Stimulated activated CD4-positive, alpha-beta T cell treated with anti-CD3 and anti-CD28 coated beads, Interleukin-1b, Interleukin-23, amount 100 ng/mL, for 48 hours (primary cell): Measurements from ENCODE around the gene MGAT3.
"Not testable (repeated sequence)": the region's sequence is repeated elsewhere in the genome, so short reads cannot be mapped to it uniquely, and the experiment has no call there.

ENCODE experiments used
- DNase-seq: peaks from one replicate; pipeline ENCODE4 v3.0.0-alpha.2; 2020

The MGAT3 gene

DNA sequence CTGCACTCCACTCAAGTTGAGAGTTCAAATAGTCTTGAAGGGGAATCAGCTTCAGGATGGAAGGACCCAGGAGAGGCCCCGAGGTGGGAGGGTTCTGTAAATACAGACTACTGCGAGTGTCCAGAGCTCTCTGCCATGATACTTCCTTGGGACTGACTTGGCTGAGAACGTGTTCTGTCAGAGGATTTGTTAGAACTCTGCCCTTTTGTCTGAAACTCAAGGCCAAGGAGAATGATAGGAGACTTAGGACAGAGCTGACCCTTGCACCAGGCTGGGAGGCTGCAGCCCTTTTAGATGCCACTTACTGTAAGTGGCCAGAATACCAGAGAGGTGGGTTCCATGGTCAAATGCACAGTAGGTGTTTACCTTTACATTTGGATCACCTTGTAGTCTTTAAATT is 60.7 kb downstream of the MGAT3 start:
- no peak for DNase-seq

DNA sequence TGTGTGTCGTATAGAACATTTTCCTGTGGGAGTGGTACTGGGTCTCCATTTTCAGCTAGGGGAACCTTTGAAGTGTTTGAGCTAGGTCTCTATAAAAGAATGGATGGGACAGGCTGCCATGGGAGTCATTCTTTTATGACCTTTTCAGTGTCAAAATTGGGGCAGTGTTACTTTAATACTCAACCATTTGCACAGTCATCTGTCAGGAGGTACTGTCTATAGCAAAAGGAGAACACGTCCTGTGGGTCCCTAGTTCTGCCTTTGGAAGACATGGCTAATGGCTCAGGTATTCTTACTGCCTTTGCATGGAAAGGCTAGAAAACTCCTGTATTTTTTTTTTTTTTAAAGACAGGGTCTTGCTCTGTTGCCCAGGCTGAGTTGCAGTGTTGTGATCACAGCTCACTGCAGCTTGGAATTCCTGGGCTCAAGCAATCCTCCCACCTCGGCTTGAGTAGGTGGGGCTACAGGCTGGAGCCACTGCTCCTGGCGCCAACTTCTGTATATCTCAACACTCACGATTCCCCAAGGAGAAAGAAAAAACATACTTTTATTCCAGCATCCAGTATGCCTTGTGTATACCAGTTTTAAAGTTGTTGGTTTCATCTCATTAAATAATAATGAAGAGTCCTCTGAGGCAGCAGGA is 61.5 kb downstream of the MGAT3 start:
- no peak for DNase-seq

DNA sequence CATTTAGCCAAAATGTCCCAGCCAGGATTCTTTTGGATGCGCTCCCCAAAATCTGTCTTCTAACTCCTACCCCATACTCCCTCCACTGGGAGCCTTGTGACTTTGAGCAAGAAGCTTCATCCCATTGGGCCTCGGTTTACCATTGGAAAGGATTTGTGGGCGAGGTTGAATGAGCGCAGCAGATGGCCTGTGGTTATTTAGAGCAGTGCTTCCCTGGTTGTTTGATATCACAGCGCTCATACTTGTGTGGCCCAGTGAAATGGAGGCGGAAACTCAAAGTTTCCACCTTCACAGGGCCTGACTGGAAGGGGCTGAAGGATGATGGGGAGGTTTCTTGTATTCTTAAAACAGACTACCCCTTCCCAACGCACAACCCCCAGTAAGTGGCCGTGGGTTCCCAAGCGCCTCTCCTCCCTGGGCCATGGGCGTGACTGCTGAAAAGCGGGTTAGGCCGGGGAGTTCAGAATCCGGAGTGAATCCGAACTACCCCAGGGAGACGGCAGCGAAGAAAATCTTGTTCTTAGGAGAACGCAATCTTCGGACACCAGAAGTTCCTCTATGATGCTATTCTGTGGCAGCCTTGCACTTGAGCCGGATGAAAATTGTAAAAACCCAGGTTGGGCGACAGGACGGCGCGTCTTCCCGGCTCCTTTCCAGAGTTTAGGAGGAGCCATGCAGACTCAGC is 62.3 kb downstream of the MGAT3 start:
- DNase-seq = peak; percentile 39

GRCh38 chr22:39519681-39520225 is 62.9 kb downstream of the MGAT3 start:
- DNase-seq = peak; percentile 97

DNA sequence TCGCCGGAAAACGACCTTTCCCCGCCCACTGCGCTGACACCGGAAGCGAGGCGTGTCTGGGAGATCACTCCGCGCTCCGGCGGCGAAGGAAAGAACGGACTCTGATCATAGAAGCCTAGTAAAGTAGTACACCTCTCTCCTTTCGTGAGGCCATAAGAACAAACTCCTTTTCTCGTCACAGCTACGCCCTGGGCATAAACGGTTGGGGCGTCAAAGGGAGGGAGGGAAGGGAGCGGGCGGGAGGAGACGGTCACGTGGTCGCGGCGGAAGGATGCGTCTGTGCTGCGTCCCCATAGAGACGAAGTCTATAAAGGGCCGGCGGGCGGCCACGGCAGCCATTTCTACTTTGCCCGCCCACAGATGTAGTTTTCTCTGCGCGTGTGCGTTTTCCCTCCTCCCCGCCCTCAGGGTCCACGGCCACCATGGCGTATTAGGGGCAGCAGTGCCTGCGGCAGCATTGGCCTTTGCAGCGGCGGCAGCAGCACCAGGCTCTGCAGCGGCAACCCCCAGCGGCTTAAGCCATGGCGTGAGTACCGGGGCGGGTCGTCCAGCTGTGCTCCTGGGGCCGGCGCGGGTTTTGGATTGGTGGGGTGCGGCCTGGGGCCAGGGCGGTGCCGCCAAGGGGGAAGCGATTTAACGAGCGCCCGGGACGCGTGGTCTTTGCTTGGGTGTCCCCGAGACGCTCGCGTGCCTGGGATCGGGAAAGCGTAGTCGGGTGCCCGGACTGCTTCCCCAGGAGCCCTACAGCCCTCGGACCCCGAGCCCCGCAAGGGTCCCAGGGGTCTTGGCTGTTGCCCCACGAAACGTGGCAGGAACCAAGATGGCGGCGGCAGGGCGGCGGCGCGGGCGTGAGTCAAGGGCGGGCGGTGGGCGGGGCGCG is 63.7 kb downstream of the MGAT3 start, which contains the start of gene ATF4:
Gene ATF4, plus strand, starts transcription at position 337 of the 880 bp plus-strand sequence. CDS start 884 bp downstream, outside the sequence.
- DNase-seq = peak; percentile 86

DNA sequence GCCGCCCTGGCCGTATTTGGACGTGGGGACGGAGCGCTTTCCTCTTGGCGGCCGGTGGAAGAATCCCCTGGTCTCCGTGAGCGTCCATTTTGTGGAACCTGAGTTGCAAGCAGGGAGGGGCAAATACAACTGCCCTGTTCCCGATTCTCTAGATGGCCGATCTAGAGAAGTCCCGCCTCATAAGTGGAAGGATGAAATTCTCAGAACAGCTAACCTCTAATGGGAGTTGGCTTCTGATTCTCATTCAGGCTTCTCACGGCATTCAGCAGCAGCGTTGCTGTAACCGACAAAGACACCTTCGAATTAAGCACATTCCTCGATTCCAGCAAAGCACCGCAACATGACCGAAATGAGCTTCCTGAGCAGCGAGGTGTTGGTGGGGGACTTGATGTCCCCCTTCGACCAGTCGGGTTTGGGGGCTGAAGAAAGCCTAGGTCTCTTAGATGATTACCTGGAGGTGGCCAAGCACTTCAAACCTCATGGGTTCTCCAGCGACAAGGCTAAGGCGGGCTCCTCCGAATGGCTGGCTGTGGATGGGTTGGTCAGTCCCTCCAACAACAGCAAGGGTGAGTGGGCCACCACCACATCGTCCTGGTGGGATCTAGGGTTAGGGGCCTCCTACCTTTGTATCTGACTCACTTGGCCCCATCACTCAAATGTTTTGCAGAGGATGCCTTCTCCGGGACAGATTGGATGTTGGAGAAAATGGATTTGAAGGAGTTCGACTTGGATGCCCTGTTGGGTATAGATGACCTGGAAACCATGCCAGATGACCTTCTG is 64.5 kb downstream of the MGAT3 start:
- DNase-seq = not testable (repeated sequence)

GRCh38 chr22:39522091-39522490 is 65.3 kb downstream of the MGAT3 start:
- not testable (repeated sequence) for DNase-seq

GRCh38 chr22:39522567-39523300 is 65.9 kb downstream of the MGAT3 start:
- DNase-seq = peak; percentile 52

DNA sequence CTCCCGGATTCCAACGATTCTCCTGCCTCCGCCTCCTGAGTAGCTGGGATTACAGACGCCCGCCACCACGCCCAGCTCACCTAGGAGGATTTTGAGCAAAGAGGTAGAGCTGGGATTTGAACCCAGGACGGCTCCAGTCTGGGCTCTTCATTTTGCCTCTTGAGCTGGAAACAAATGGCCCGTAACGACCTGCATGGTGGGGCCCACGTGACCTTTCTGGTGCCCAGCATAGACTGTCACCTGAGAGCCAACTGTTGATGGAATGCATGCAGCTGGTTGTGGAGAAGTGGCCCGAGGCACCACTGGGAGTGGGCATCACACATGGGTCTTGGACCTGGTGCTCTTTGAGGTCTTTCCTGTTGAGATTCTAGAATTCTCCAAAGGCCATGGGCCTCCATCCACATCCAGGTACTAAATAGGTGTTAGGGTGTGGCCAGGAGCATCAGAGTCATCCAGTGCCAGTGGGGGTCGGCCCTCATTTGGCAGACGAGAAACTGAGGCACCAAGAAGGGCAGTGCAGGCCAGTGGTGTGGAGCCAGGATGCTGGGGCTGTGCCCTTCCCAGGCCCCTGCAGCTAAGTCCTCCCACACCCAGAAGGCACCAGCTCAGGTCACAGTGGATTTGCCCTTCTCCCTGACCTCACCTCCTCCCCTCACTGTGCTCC is 67.4 kb downstream of the MGAT3 start:
- DNase-seq = no peak

GRCh38 chr22:39524753-39525657 is 68.2 kb downstream of the MGAT3 start:
- DNase-seq = no peak

DNA sequence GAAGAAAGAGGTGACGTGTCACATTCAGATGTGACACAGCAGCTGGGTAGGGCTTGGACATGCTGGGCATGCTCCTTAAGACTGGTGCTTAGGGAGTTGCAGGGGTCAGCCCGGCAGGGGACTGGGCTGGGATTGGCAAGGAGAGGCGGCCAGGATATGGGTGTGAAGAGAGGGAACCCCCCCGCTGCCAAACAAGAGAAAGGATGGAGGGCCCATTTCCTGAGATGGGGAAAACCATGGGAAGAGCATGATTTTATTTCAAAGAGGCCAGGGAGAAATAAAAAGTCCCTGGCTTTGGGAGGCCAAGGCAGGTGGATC is 68.8 kb downstream of the MGAT3 start:
- DNase-seq = no peak

- no peak for DNase-seq
Measured at GRCh38 chr22:39526736-39527171, 69.9 kb downstream of the MGAT3 start.

DNA sequence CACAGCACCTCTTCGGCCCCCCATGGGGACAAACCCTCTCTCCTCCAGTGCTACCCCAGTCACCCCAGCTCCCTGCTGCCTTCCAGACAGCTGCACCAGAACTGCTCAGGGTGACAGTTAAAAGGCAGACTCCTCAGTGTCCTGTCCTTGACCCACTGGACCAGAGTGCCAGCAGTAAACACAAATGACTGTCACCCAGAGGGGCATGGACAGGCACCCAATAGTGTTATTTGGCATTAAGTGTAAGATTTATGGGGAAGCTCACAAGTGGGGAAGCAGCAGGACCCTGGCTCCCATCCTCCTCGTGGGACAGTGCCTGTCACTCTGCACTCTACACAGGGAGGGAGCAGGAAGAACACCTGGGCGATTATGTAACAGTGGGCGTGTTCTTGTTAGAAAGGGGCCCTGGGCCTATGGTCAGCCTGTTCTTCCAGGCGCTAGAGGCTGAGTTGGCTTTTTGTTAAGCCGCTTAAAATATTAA is 70.7 kb downstream of the MGAT3 start:
- DNase-seq = no peak

DNA sequence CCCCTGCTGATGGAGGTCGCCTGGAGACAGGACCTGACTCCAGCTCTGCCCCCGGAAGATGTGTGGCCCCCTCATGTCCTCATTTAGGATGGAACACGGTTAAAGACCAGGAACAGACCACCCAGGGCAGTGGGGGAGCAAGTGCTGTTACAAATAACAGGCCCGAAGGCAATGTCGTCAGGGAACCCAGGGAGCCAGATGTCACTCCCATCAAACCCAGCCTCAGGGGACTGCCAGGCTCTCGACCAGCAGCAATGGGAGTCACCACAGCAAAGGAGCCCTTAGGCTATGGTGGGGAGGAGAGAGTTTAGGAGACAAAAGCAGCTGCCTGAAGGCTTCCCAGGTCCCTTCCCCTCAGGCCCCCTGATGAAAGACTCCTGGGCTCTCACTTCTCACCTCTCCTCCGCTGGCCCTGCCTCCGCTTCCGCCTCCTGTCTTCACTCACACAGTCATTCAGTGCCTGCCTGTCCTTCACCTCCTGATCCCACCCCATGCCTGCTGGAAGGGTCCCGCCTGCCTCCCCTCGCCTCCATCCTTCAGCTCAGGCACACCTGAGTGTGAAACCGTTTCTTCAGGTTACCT is 71.4 kb downstream of the MGAT3 start:
- no peak for DNase-seq

DNA sequence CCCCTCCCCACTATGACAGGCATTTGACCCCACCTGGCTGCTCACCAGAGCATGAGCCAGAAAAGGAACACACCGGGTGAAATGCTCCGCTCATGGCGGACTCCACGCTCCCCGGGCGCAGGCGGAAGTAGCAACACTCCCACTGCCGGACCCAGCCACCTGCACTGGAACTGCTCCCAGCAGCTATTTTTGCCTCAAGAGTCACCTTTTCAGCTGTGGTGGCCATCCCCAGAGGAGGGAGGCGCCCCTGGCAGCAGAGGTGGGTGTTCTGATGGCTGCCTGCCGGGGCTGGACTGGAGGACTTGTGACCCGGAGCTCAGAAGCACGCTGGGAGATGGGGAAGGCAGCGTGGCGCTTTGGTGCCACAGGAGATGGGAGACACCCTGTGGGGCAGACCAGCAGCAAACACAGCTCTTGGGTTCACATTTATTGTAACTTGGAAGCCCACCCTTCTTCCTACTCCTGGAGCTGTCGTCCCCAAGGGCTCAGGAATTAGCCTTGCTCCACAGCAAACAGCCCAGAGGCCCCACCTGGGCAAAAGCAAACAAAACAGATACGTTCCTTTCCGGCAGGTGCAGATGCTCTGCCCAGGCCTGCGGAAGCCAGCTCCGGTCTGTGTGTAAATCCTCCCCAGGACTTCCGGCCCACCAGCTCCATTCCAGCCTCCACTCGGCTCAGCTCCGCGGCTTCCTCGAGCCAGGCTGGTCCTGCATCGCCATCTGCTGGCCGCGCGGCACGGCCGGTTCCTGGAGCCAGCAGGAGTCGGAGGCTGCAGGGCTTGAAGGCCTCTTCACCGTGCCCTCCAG is 72.1 kb downstream of the MGAT3 start:
- peak; percentile 92 for DNase-seq

DNA sequence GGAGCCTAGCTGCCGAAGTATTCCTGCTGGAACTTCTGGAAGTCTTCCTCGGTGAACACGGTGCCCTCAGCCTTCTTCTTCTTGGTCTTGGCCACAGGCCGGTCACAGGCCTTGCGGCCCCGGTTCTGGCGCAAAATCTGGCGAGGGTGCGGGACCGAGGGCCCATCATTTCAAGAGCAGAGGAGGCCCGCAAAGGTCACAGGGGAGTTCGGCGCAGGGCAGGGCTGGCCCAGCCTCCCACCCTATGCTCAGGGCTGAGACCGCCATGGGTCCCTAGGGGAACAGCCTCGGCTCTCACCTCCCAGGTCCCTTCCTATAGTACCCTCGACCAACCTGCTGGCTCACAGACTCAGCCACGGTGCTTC is 72.7 kb downstream of the MGAT3 start:
- DNase-seq = no peak

DNA sequence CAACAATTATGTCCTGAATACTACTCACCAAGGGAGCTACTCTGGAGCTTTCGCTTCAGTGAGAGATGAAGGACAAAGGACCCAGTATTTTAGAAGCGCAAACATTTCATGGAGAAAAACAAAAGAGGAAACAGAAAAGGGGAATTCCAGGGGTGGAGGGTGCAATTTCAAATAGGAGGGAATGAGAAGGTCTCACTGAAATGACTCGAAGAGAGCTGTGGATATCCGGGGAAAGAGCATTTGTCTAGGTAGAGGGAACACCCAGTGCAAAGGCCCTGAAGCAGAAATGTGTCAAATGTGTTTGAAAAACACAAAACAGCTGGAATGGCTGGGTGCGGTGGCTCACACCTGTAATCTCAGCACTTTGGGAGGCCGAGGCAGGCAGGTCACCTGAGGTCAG is 73.3 kb downstream of the MGAT3 start:
- DNase-seq = no peak

DNA sequence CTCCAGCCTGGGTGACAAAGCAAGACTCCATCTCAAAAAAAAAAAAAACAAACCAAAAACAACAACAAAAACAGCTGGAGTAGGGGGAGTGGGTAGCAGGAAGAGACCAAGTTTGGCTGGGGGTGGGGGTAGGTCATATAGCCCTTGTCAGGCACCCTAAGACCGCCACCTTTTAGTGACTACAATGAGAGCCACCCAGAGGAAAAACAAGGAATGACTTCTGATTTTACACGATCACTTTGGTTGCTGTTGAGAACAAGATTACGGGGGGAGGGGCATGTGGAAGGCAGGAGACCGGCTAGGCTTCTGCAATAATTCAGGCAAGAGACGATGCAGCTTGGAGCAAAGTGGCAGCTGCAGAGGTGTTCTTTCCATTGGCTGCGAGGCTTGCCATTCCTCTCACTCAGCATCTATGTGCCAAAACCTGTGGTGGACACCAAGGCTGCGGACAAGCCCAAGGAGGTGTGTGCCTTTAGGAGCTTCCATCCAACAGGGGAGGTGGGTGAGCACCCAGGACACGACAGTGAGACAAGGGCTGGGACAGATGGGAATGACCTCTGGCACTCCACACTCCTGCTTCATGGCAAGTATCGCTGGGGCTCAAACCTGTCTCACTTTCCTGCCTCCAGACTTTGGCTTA is 74.0 kb downstream of the MGAT3 start:
- no peak for DNase-seq
